ENCODE results near the gene MYRIP.

MYRIP gene

DNA sequence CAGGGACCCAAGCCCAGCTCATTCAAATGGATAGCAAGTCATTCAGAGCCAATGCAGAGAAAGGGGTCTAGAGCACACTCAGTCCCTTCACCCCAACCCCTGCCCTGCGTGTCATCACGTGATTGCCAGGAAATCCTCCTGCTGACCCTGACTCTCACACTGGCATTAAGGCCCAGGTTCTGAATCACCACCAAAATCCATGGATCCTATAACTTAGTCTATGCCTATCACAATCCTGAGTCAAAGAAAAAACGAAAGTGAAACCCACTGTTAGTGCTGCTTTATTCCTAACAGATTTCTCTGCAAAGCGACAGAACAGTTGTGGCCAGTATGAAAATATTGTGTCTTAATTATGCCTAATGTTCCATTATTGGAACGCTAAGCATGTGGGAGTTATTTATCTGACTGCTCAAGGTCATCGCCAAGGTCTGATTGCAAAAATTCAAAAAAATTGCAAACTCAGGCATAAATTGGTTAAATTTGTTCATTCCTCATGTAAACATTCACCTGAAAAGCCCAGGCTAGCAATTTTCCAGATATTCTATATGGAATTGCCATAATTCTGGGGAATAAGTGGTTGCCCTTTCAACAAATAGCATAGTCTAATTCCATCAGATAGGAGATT is 391.4 kb downstream of the MYRIP start:
- H3K9me3 ChIP-seq (ENCODE audit: low read length): no peaks in the 10 kb centered on the region
- H3K27ac ChIP-seq (ENCODE audit: low read depth, low read length): no peak overlapping the region
- no peaks in the 10 kb centered on the region for H3K36me3 ChIP-seq (ENCODE audit: insufficient read depth, low read length)
- H3K27me3 ChIP-seq (ENCODE audit: control insufficient read depth in 1 of 2, insufficient read depth in 2 of 2, low read length in 2 of 2): no peaks in the 10 kb centered on the region
- no peak overlapping the region for H3K9ac ChIP-seq (ENCODE audit: low read length)
- H3K4me1 ChIP-seq (ENCODE audit: insufficient read depth, low read length): no peaks in the 10 kb centered on the region
- no peak overlapping the region for H3K4me3 ChIP-seq (ENCODE audit: low read depth in 1 of 2, low read length in 2 of 2)

DNA sequence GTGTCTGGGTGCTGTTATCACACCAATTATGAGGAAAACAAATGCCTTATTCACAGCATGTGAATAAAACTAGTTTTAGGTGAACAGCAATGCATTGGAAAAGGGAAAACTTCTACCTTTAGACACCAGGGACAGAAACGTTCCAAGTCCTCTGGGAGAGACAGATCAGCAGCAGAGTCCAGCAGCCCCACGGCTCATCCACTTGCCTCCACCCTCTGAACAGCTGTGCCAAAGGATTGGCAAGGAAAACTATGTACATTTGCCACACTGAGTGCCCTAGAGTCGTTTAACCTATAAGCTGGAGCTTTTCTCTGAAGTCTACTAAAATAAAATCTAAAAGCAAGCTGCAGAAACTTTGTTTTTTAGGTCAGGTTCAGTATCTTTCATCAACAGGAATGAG is 392.4 kb downstream of the MYRIP start:
- H3K9ac ChIP-seq (ENCODE audit: low read length): no peak overlapping the region
- H3K36me3 ChIP-seq (ENCODE audit: insufficient read depth, low read length): no peaks in the 10 kb centered on the region
- no peak overlapping the region for H3K4me3 ChIP-seq (ENCODE audit: low read depth in 1 of 2, low read length in 2 of 2)
- H3K4me1 ChIP-seq (ENCODE audit: insufficient read depth, low read length): no peaks in the 10 kb centered on the region
- no peaks in the 10 kb centered on the region for H3K9me3 ChIP-seq (ENCODE audit: low read length)
- H3K27ac ChIP-seq (ENCODE audit: low read depth, low read length): no peak overlapping the region
- no peaks in the 10 kb centered on the region for H3K27me3 ChIP-seq (ENCODE audit: control insufficient read depth in 1 of 2, insufficient read depth in 2 of 2, low read length in 2 of 2)

DNA sequence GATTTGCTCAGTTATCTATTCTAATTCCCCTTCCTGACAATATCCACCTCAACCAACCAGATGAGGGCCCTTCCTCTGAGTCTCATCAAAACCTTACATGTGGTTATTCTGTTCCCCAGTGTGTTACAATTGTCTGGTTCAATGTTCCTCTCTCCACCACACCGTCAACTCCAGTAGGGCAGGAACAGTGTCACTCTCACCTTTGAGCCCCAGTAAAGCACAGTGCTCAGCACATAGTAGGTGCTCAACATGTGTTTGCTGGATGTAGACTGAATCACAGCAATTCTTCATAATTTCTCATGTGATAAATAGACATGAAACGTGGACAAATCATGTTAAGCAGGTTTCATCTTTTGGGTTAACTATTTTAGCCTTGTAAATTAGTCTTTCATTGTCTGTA is 397.1 kb downstream of the MYRIP start:
- Histone ChIP-seq H3K4me1 (ENCODE audit: insufficient read depth, low read length) (no peaks in the 10 kb centered on the region), H3K27ac (ENCODE audit: low read depth, low read length) (no peak overlapping the region), H3K4me3 (ENCODE audit: low read depth in 1 of 2, low read length in 2 of 2) (no peak overlapping the region), H3K27me3 (ENCODE audit: control insufficient read depth in 1 of 2, insufficient read depth in 2 of 2, low read length in 2 of 2) (no peaks in the 10 kb centered on the region), H3K9me3 (ENCODE audit: low read length) (no peaks in the 10 kb centered on the region), H3K9ac (ENCODE audit: low read length) (no peak overlapping the region), H3K36me3 (ENCODE audit: insufficient read depth, low read length) (no peaks in the 10 kb centered on the region)

DNA sequence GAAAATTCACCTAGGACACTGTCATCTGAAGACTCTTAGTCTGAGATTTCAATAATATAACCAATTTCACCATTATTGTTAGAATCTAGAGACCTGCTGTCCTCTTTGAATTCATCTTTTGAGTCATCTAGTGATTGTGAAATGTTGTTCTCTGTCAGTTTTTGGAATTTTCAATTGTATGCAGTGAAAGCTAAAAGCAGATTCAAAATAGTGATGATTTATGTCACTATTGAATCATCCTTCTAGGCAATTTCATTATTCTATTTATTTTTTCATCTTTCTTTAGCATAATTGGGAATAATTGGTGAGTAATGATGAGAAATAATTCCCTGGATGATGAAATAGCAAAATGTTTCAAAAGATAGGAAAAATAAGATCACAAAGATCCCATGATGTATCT is 398.4 kb downstream of the MYRIP start:
- Histone ChIP-seq H3K27ac (ENCODE audit: low read depth, low read length) (no peak overlapping the region), H3K27me3 (ENCODE audit: control insufficient read depth in 1 of 2, insufficient read depth in 2 of 2, low read length in 2 of 2) (no peaks in the 10 kb centered on the region), H3K9me3 (ENCODE audit: low read length) (no peaks in the 10 kb centered on the region), H3K9ac (ENCODE audit: low read length) (no peak overlapping the region), H3K4me3 (ENCODE audit: low read depth in 1 of 2, low read length in 2 of 2) (no peak overlapping the region), H3K36me3 (ENCODE audit: insufficient read depth, low read length) (no peaks in the 10 kb centered on the region), H3K4me1 (ENCODE audit: insufficient read depth, low read length) (no peaks in the 10 kb centered on the region)

GRCh38 chr3:40208251-40208650 is 398.8 kb downstream of the MYRIP start:
- Histone ChIP-seq H3K27me3 (ENCODE audit: control insufficient read depth in 1 of 2, insufficient read depth in 2 of 2, low read length in 2 of 2) (no peaks in the 10 kb centered on the region), H3K27ac (ENCODE audit: low read depth, low read length) (no peak overlapping the region), H3K9ac (ENCODE audit: low read length) (no peak overlapping the region), H3K9me3 (ENCODE audit: low read length) (no peaks in the 10 kb centered on the region), H3K36me3 (ENCODE audit: insufficient read depth, low read length) (no peaks in the 10 kb centered on the region), H3K4me1 (ENCODE audit: insufficient read depth, low read length) (no peaks in the 10 kb centered on the region), H3K4me3 (ENCODE audit: low read depth in 1 of 2, low read length in 2 of 2) (no peak overlapping the region)

- Histone ChIP-seq H3K4me3 (ENCODE audit: low read depth in 1 of 2, low read length in 2 of 2) (no peak overlapping the region), H3K4me1 (ENCODE audit: insufficient read depth, low read length) (no peaks in the 10 kb centered on the region), H3K9me3 (ENCODE audit: low read length) (no peaks in the 10 kb centered on the region), H3K36me3 (ENCODE audit: insufficient read depth, low read length) (no peaks in the 10 kb centered on the region), H3K27ac (ENCODE audit: low read depth, low read length) (no peak overlapping the region), H3K9ac (ENCODE audit: low read length) (no peak overlapping the region), H3K27me3 (ENCODE audit: control insufficient read depth in 1 of 2, insufficient read depth in 2 of 2, low read length in 2 of 2) (no peaks in the 10 kb centered on the region)
Measured at GRCh38 chr3:40211579-40211978, 402.2 kb downstream of the MYRIP start.

- no peaks in the 10 kb centered on the region for H3K27me3 ChIP-seq (ENCODE audit: control insufficient read depth in 1 of 2, insufficient read depth in 2 of 2, low read length in 2 of 2)
- H3K36me3 ChIP-seq (ENCODE audit: insufficient read depth, low read length): no peaks in the 10 kb centered on the region
- no peaks in the 10 kb centered on the region for H3K9me3 ChIP-seq (ENCODE audit: low read length)
- H3K4me3 ChIP-seq (ENCODE audit: low read depth in 1 of 2, low read length in 2 of 2): no peak overlapping the region
- no peak overlapping the region for H3K27ac ChIP-seq (ENCODE audit: low read depth, low read length)
- no peak overlapping the region for H3K9ac ChIP-seq (ENCODE audit: low read length)
- no peaks in the 10 kb centered on the region for H3K4me1 ChIP-seq (ENCODE audit: insufficient read depth, low read length)
Measured at GRCh38 chr3:40213556-40213955, 404.1 kb downstream of the MYRIP start.

GRCh38 chr3:40215015-40215414 is 405.6 kb downstream of the MYRIP start:
- H3K27ac ChIP-seq (ENCODE audit: low read depth, low read length): no peak overlapping the region
- H3K4me3 ChIP-seq (ENCODE audit: low read depth in 1 of 2, low read length in 2 of 2): no peak overlapping the region
- H3K36me3 ChIP-seq (ENCODE audit: insufficient read depth, low read length): no peaks in the 10 kb centered on the region
- H3K9me3 ChIP-seq (ENCODE audit: low read length): no peaks in the 10 kb centered on the region
- no peak overlapping the region for H3K9ac ChIP-seq (ENCODE audit: low read length)
- no peaks in the 10 kb centered on the region for H3K4me1 ChIP-seq (ENCODE audit: insufficient read depth, low read length)
- H3K27me3 ChIP-seq (ENCODE audit: control insufficient read depth in 1 of 2, insufficient read depth in 2 of 2, low read length in 2 of 2): no peaks in the 10 kb centered on the region

GRCh38 chr3:40216471-40216870 is 407.1 kb downstream of the MYRIP start:
- H3K36me3 ChIP-seq (ENCODE audit: insufficient read depth, low read length): no peaks in the 10 kb centered on the region
- no peaks in the 10 kb centered on the region for H3K9me3 ChIP-seq (ENCODE audit: low read length)
- no peak overlapping the region for H3K27ac ChIP-seq (ENCODE audit: low read depth, low read length)
- H3K4me1 ChIP-seq (ENCODE audit: insufficient read depth, low read length): no peaks in the 10 kb centered on the region
- H3K27me3 ChIP-seq (ENCODE audit: control insufficient read depth in 1 of 2, insufficient read depth in 2 of 2, low read length in 2 of 2): no peaks in the 10 kb centered on the region
- H3K4me3 ChIP-seq (ENCODE audit: low read depth in 1 of 2, low read length in 2 of 2): no peak overlapping the region
- no peak overlapping the region for H3K9ac ChIP-seq (ENCODE audit: low read length)

DNA sequence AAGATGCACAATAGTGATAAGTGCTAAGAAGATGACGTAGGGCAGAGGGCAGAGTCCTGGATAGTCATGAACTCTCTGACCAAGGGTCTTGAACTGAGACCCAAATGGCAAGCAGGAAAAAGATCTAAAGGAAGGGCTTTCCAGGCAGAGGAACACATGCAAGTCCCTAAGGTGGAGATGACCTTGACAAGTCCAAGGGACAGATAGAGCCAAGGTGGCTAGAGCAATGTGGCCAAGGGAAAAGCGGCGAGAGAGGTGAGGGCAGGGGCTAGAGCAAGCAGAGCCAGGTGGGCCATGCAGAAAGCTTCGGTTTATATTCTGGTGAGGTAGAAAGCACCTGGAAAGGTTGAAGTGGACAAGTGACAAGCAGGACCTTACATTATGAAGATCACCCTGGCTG is 414.4 kb downstream of the MYRIP start:
- Histone ChIP-seq H3K9ac (ENCODE audit: low read length) (no peak overlapping the region), H3K4me1 (ENCODE audit: insufficient read depth, low read length) (no peaks in the 10 kb centered on the region), H3K4me3 (ENCODE audit: low read depth in 1 of 2, low read length in 2 of 2) (no peak overlapping the region), H3K36me3 (ENCODE audit: insufficient read depth, low read length) (peaks cover 4% of the 10 kb centered on the region), H3K9me3 (ENCODE audit: low read length) (no peaks in the 10 kb centered on the region), H3K27ac (ENCODE audit: low read depth, low read length) (no peak overlapping the region), H3K27me3 (ENCODE audit: control insufficient read depth in 1 of 2, insufficient read depth in 2 of 2, low read length in 2 of 2) (no peaks in the 10 kb centered on the region)

DNA sequence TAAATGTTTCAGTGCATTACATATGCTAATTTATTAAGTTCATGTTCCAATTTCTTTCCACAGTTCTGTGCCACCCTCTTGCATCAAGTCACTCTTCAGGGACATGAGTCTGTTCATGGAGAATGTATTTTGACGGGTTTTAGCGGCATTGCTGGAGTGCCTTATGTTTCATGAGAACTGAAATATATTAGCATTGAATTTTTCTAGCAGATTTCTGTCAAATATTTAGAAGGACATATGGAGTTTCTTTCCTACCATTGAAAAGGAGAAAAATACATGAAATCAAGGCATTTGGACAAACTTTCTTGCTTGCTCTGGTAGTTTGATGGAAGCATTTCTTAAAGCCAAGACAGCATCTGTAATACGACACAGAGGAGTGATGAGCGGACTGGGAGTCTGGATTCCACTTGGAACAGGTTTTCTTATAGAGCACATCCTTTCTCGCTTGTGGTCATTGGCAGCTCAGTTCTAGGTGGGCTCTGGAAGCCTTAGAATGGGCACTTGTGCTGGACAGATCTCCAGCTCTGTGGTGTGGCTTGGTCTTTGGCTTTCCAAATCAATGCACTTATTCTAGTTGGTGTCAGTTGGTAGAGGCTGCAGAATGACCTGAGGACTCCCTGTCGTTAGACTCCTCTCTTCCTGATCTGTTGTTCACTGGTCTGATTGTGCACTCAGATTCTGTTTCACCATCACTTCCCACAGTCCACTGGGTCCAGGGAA is 415.5 kb downstream of the MYRIP start:
- no peak overlapping the region for H3K27ac ChIP-seq (ENCODE audit: low read depth, low read length)
- H3K4me3 ChIP-seq (ENCODE audit: low read depth in 1 of 2, low read length in 2 of 2): no peak overlapping the region
- peaks cover 4% of the 10 kb centered on the region for H3K36me3 ChIP-seq (ENCODE audit: insufficient read depth, low read length)
- no peaks in the 10 kb centered on the region for H3K27me3 ChIP-seq (ENCODE audit: control insufficient read depth in 1 of 2, insufficient read depth in 2 of 2, low read length in 2 of 2)
- H3K9me3 ChIP-seq (ENCODE audit: low read length): no peaks in the 10 kb centered on the region
- H3K4me1 ChIP-seq (ENCODE audit: insufficient read depth, low read length): no peaks in the 10 kb centered on the region
- no peak overlapping the region for H3K9ac ChIP-seq (ENCODE audit: low read length)

GRCh38 chr3:40226636-40227035 is 417.2 kb downstream of the MYRIP start:
- Histone ChIP-seq H3K9ac (ENCODE audit: low read length) (no peak overlapping the region), H3K27me3 (ENCODE audit: control insufficient read depth in 1 of 2, insufficient read depth in 2 of 2, low read length in 2 of 2) (no peaks in the 10 kb centered on the region), H3K4me3 (ENCODE audit: low read depth in 1 of 2, low read length in 2 of 2) (no peak overlapping the region), H3K36me3 (ENCODE audit: insufficient read depth, low read length) (peaks cover 4% of the 10 kb centered on the region), H3K4me1 (ENCODE audit: insufficient read depth, low read length) (no peaks in the 10 kb centered on the region), H3K9me3 (ENCODE audit: low read length) (no peaks in the 10 kb centered on the region), H3K27ac (ENCODE audit: low read depth, low read length) (no peak overlapping the region)

All from muscle layer of colon (tissue), 2 donors.